Midbrain (tissue), 1 donor: Measurements from ENCODE around the gene SLC12A5.

Source experiments
- DNase-seq: peaks from one replicate; lab custom pipeline; 2025; lab: John Stamatoyannopoulos, UW

SLC12A5 gene

DNA sequence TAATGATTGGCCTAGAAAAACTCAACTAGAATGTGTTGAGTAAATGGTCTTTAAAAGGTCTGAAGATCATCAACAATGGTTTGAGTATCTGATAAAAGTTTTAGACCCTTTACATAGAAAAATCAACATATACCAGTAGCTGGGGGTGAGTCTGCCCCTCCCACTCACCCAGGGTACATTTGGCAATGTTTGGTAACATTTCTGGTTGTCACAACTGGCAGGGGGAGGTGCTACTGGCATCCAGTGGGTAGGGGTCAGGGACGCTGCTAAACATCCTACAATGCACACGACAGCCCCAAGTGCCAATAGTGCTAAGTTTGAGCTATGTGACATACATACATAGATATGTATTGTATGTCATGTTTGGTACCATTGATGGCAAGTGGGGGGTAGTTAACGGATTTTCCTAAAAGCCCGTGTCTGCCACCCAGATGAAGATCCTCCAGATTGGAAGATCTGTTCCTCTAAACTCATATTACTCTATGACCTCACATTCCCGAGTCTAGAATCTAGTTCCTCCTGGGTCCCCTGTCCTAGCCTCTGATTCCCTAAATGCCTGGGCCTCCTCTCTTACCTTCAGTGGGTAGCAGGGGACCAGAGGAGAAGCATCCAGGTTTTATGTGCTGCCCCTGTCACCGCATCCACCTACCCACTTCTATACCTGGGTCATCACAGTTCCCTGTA is 22.9 kb upstream of the SLC12A5 start:
- DNase-seq: no peak

GRCh38 chr20:46006964-46007363 is 22.1 kb upstream of the SLC12A5 start:
- DNase-seq: no peak

GRCh38 chr20:46007671-46008070 is 21.3 kb upstream of the SLC12A5 start:
- DNase-seq: no peak

DNA sequence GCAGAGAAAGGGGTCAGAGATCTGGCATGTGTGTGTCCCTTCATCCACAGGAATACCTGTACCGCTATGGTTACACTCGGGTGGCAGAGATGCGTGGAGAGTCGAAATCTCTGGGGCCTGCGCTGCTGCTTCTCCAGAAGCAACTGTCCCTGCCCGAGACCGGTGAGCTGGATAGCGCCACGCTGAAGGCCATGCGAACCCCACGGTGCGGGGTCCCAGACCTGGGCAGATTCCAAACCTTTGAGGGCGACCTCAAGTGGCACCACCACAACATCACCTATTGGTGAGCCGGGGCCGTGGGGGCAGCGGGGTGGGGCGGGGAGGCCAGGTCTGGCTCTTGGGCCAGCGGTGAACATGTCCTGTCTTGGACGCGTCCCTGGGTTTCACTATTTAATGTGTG is 19.2 kb upstream of the SLC12A5 start:
- DNase-seq: no peak

- DNase-seq: no peak
Observed at GRCh38 chr20:46010491-46011391, 18.3 kb upstream of the SLC12A5 start.

GRCh38 chr20:46011631-46012482 is 17.2 kb upstream of the SLC12A5 start:
- no peak for DNase-seq

GRCh38 chr20:46012921-46013320 is 16.1 kb upstream of the SLC12A5 start:
- no peak for DNase-seq

DNA sequence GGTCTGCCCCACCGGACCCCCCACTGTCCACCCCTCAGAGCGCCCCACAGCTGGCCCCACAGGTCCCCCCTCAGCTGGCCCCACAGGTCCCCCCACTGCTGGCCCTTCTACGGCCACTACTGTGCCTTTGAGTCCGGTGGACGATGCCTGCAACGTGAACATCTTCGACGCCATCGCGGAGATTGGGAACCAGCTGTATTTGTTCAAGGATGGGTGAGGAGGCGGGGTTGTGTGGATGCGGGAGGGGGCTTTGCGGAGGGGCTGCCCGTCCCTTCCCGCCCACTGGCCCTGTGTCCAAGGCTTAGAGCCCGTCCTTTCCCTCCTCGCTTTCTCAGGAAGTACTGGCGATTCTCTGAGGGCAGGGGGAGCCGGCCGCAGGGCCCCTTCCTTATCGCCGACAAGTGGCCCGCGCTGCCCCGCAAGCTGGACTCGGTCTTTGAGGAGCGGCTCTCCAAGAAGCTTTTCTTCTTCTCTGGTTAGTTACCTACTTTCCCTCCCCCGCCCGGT is 15.6 kb upstream of the SLC12A5 start:
- DNase-seq: no peak

DNA sequence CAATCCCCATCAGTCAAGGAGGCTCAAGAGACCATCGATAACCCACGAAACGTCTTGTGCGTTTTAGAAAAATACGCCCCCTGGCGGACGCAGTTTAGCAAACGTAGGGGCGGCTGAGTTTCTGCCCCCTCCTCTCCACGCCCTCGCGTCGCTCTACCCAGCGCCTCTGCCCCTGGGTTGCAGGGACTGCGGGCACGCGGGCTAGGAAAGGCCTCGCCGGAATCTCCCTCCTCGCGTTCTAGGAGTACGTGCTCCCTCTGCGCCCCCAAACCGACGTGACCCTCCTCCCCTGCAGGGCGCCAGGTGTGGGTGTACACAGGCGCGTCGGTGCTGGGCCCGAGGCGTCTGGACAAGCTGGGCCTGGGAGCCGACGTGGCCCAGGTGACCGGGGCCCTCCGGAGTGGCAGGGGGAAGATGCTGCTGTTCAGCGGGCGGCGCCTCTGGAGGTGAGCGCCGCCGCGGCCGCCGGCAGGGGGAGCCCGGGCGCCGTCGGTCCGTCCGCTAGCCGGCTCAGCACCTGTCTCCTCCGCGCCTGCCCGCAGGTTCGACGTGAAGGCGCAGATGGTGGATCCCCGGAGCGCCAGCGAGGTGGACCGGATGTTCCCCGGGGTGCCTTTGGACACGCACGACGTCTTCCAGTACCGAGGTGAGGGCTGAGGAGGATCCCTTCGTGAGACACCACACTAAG is 15.0 kb upstream of the SLC12A5 start:
- peak; percentile 23 for DNase-seq

- no peak for DNase-seq
Observed at GRCh38 chr20:46014517-46015396, 14.3 kb upstream of the SLC12A5 start.

- no peak for DNase-seq
Observed at GRCh38 chr20:46017272-46017671, 11.7 kb upstream of the SLC12A5 start.

GRCh38 chr20:46018112-46018511 is 10.9 kb upstream of the SLC12A5 start:
- no peak for DNase-seq

- no peak for DNase-seq
Observed at GRCh38 chr20:46018611-46019010, 10.4 kb upstream of the SLC12A5 start.

DNA sequence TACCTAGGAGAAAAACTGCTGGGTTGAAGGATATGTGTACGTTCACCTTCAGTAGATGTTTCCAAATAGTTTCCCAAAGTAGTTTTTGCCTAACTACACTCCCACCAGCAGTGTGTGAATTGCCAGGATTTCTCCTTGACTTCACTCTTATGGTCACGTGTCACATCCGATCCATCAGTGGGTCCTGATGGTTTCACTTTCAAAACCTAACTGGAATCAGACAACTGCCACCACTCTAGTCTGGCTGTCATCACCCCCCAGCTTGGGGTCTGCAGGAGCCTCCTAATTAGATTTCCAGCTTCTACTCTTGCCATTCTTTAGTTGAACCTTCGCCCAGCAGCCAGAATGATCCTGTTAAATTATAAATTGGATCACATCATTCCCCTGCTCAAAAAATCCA is 8.5 kb upstream of the SLC12A5 start:
- no peak for DNase-seq

DNA sequence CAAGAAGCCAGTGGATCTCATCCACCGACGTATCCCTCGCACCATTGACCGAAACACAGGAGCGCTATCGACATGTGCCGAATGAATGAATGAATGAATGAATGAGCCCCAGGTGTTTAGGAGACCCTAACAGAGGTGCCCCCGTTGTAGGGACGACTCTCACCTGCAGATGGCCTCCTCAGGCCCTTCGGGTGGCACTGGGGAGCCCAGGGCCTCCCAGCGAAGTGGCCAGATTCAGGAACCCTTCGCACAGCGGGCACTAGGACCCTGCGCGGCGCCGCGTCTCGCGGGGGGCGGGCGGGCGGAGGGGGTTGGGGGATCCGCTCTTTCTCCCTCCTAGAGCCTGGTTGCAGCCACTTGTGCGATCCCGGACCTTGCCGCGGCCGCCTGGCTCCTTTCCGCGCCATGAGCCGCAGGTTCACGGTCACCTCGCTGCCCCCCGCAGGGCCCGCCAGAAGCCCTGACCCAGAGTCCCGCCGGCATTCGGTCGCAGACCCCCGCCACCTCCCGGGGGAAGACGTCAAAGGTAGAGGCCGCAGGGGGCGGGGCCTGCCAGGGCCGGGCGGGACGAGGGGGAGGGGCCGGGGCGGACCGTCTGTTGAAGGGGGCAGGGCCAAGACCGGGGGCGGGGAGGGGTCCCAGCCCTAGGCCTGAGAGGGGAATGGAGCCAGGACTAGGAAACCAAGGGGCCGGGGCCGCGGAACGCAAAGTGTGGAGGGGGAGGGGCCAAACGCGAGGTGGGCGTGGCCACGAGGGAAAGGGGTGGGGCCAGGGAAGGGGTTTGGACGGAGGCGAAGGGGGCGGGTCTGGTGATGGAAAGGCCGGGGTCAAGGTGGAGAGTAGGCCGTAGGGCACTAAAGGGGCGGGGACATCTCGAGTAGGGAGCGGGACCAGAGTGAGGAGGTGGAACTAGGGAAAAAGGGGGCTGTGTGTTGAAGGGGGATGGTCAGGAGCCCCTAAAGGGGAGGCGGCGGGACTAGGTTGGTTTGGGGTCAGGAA is 7.4 kb upstream of the SLC12A5 start:
- DNase-seq: peak; percentile 23

- peak; percentile 51 for DNase-seq
Observed at GRCh38 chr20:46022411-46023147, 6.4 kb upstream of the SLC12A5 start.

DNA sequence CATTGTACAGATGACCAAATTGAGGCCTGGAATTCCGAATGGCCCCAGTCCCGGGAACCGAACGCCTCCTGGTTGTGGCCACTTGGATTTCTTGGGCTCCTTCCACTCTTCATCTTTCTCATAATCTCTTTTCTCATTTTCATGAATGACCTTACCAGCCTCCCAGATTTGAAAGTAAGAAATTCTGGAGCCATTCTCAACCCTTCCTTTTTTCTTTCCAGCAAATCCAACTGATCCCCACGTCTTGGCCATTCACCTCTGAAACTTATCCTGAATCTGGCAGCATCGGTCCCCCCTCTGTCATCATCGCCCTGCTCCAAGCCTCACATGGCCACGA is 5.9 kb upstream of the SLC12A5 start:
- no peak for DNase-seq

- no peak for DNase-seq
Observed at GRCh38 chr20:46023999-46024398, 5.0 kb upstream of the SLC12A5 start.

DNA sequence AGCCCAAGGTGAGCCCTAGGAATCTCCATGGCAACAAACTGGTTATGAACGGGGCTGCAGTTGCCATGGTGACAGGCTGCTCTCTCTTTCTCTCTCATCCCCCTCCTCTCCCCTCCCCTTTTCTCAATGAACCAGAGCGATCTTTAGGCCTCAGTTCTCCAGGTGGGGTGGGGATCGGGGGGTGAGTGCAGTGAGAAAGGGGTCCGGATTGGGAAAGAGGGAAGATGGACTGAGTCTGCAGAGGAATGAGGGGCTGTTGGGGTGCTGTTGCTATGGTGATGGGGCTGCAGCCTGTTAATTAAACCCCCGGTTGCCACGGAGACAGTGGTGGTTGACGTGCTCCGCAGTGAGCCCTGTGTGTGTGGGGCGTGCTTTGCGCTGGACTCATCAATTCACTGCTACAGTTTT is 3.6 kb upstream of the SLC12A5 start:
- no peak for DNase-seq
